Aorta (tissue), 5 donors: ENCODE data around the gene ZNF92. TPM values are rescaled to one million over a fixed set of nuclear protein-coding genes. Genes with fewer than 3 reads are reported as not detected.
A peak's percentile ranks its signal among the peaks of the same experiment; 100 is the strongest.
"Not testable (repeated sequence)": the region's sequence is repeated elsewhere in the genome, so short reads cannot be mapped to it uniquely, and the experiment has no call there.

Experiments
- ATAC-seq: fragments of 200-7000 bp; cut with Tn5 transposase; one replicate; pipeline ENCODE4 v1.9.1; 2022; ENCODE audit warnings: moderate library complexity; ENCODE audit not compliant: low FRiP score
- DNase-seq, 2 donors: peaks; one replicate each; pipeline ENCODE4 v3.0.0-alpha.2; 2020
- H3K27ac ChIP-seq, 2 donors: one replicate each; pipeline ENCODE4 v1.5.1; 2013; ENCODE audit warnings: low read length in 2 of 2, mild to moderate bottlenecking in 2 of 2, moderate library complexity in 2 of 2, control low read depth in 1 of 2, inconsistent platforms in 1 of 2, low read depth in 1 of 2
- H3K27me3 ChIP-seq, 2 donors: one replicate each; pipeline ENCODE4 v1.6.1; 2013; ENCODE audit warnings: control low read depth in 1 of 2, low read length in 1 of 2, mild to moderate bottlenecking in 1 of 2, moderate library complexity in 1 of 2; ENCODE audit not compliant: insufficient read depth in 2 of 2, control insufficient read depth in 1 of 2
- H3K36me3 ChIP-seq, 2 donors: one replicate each; pipeline ENCODE4 v1.6.1; 2013; ENCODE audit warnings: control low read depth in 1 of 2, low read length in 1 of 2, mild to moderate bottlenecking in 1 of 2; ENCODE audit not compliant: insufficient read depth in 2 of 2, control insufficient read depth in 1 of 2
- H3K4me1 ChIP-seq, 2 donors: one replicate each; pipeline ENCODE4 v1.6.1; 2013; ENCODE audit warnings: low read length in 2 of 2, control low read depth in 1 of 2, mild to moderate bottlenecking in 1 of 2, moderate library complexity in 1 of 2; ENCODE audit not compliant: insufficient read depth in 2 of 2, control insufficient read depth in 1 of 2
- H3K4me3 ChIP-seq, 2 donors: one replicate each; pipeline ENCODE4 v1.5.1; 2013; ENCODE audit warnings: low read length in 2 of 2, control low read depth in 1 of 2, mild to moderate bottlenecking in 1 of 2
- H3K9me3 ChIP-seq: one replicate; pipeline ENCODE4 v1.6.1; 2013; ENCODE audit warnings: mild to moderate bottlenecking, low read length; ENCODE audit not compliant: control insufficient read depth
- WGBS, 2 donors: extraction: QIAGEN DNeasy Blood & Tissue Kit; methylation state at CpG; one replicate each; pipeline ENCODE4 v1.1.7; 2013; 5-methylcytosine and 5-hydroxymethylcytosine counted together
- intact Hi-C, 2 donors: fragments of 100-400 bp; cut with DNase I; formaldehyde crosslinking; loops; one replicate each; pipeline versions ENCODE4 v1.14.2 to v1.15.0; 2022
- polyA plus RNA-seq, 2 donors: library from polyadenylated mRNA; stranded (reverse); fragments of 200-250 nt; gene quantifications; one replicate each; pipeline ENCODE4 v1.2.3, GENCODE V29; 2013
- total RNA-seq, 2 donors: library from RNA; stranded (reverse); fragmentation: NEBNext Ultra II Directional; extraction: Animal tissue kit (Norgen Biotek cat#: 25700); gene quantifications; one replicate each; pipeline ENCODE4 v1.2.1, GENCODE V29; 2021
- donor health status: healthy with polysubstance abuse.
- donor health status: Bipolar disorder and iron deficiency.
- donor health status: DM: no; HTN: no; CAD: no.
- donor health status: DM: no; HTN: no; CAD: no.
- donor health status: DM: yes; HTN: yes; CAD: no.

Gene ZNF92
- total and polyA plus RNA-seq, 4 donors = 1.5 to 9.1 (median 5.3) TPM

DNA sequence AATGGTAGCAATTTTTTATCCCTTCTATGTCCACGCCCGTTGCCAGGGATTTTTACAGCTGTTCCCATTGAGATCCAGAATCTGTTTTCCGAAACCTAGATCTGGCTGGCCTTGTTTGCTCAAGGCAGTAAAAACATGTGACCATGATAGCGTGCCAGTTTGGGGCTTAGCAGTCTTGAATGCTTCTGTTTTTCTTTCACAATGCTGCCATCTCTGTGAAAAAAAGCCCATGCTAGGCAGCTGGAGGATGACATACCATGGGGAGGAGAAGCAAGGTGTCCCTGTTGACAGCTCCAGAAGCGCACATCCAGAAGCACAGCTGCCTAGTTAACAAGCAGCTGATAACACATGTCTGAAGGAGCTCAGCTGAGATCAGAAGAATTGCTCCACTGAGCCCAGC lies 2.2 kb upstream of the ZNF92 start:
- H3K27me3 ChIP-seq = no peaks in the 10 kb centered on the region
- H3K9me3 ChIP-seq = no peaks in the 10 kb centered on the region
- ATAC-seq = no peak
- DNase-seq = no peak
- no peaks in the 10 kb centered on the region for H3K36me3 ChIP-seq
- intact Hi-C loops = loop anchor here in 1 of 2 donors (5.0 to 10.0 kb wide), 3 partner anchors 367 to 837 kb away; partner anchors contain the start of genes ERV3-1 and ZNF138
- 25 to 27% methylated on average over 5 of the region's 5 CpGs for WGBS, 2 donors
- no peak overlapping the region for H3K4me3 ChIP-seq
- peaks cover 0 to 2% of the 10 kb centered on the region in 2 donors for H3K4me1 ChIP-seq
- H3K27ac ChIP-seq = peak overlapping the region in 1 of 2 donors; percentile 7

DNA sequence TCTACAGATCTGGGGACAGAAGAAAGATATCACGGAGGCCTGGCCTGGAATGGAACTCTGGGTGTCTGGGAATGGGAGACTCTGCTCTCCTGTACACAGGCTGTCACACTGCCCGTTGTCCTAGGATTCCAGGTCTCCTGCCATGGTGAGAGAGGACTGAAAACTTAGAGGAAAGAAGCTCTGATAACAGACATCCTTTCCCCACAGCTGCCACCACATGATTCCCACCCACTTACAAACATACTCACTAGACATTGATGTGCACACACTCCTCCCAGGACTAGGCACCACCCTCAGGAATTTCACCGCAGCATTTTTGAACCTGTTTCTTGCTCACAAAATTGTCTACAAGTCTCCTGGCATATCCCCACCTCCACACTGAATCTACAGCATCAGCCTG lies 5.7 kb downstream of the ZNF92 start:
- H3K36me3 ChIP-seq = peaks cover 5 to 6% of the 10 kb centered on the region in 2 donors
- H3K27me3 ChIP-seq = no peaks in the 10 kb centered on the region
- intact Hi-C loops = loop anchor here in 1 of 2 donors (10.0 kb wide), 2 partner anchors 375 to 845 kb away; partner anchors contain the start of gene ERV3-1
- H3K27ac ChIP-seq = no peak overlapping the region
- ATAC-seq (no peak), DNase-seq (no peak)
- H3K4me3 ChIP-seq = no peak overlapping the region
- H3K9me3 ChIP-seq = no peaks in the 10 kb centered on the region
- H3K4me1 ChIP-seq = peaks cover 0 to 2% of the 10 kb centered on the region in 2 donors
- 58 to 62% methylated on average over 3 of the region's 3 CpGs for WGBS, 2 donors

DNA sequence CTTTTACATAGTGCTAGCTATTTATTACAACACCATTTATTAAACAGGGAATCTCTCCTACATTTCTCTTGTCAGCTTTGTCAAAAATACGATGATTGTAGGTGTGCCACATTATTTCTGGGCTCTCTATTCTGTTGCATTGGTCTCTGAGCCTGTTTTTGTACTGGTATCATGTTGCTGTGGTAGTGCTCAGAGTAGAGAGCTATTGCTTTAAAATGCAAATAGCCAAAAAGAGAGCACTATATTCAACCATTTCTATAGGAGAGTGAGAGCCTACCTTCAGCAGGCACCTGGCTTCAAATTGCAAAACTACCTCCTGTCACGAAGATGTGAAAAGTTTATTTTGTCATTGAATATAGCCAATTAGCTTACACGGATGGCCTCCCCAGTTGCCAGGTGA lies 8.1 kb downstream of the ZNF92 start:
- Histone ChIP-seq H3K27ac (no peak overlapping the region), H3K36me3 (peaks cover 5 to 6% of the 10 kb centered on the region in 2 donors), H3K4me1 (no peaks in the 10 kb centered on the region), H3K27me3 (no peaks in the 10 kb centered on the region), H3K9me3 (no peaks in the 10 kb centered on the region), H3K4me3 (no peak overlapping the region)
- ATAC-seq = no peak
- WGBS, 2 donors = 76 to 90% methylated on average over 3 of the region's 3 CpGs
- no peak for DNase-seq
- intact Hi-C loops = no loop called here

DNA sequence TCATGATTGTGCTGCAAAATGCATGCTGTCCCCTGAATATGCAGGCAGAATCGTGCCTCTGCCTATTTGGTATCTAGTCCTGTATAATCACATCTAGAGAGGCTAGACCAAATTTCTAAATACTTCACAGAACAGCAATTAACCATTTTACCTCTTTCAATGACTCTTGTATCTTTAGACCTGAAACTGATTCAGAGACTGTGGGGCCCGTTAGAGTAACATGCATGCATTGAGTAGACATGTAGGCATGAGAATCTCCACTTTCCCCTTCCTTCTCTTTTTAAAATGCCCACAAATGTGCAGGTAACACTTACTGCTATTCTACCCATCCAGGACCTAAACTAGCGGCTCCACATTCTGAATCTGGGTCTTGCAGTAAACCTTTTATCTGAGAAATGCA lies 8.8 kb downstream of the ZNF92 start:
- intact Hi-C loops = no loop called here
- H3K27me3 ChIP-seq = no peaks in the 10 kb centered on the region
- H3K9me3 ChIP-seq = no peaks in the 10 kb centered on the region

DNA sequence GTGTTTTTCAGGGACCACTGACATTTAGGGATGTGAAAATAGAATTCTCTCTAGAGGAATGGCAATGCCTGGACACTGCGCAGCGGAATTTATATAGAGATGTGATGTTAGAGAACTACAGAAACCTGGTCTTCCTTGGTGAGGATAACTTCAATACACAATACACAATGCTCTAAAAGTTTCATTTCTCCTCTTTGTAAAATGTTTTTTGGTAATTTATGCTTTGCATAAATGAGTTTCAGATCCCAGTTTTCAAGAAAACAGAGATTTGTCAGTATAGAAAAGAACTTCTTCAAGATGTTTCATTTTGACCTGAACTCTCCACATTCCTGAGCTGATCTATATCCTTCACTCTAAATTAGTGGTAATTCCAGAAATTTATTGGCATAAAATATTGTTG lies 14.2 kb downstream of the ZNF92 start:
- peaks cover 1% of the 10 kb centered on the region for H3K9me3 ChIP-seq
- ATAC-seq = no peak
- no peaks in the 10 kb centered on the region for H3K27me3 ChIP-seq
- 99 to 100% methylated on average over 2 of the region's 2 CpGs for WGBS, 2 donors
- no peak for DNase-seq
- H3K27ac ChIP-seq = no peak overlapping the region
- H3K36me3 ChIP-seq = peaks cover 3 to 6% of the 10 kb centered on the region in 2 donors
- no peak overlapping the region for H3K4me3 ChIP-seq
- intact Hi-C loops = no loop called here
- no peaks in the 10 kb centered on the region for H3K4me1 ChIP-seq

More for the DNA sequence above, 8.8 kb downstream of the ZNF92 start:
- Histone ChIP-seq H3K27ac (no peak overlapping the region), H3K36me3 (peaks cover 5 to 6% of the 10 kb centered on the region in 2 donors), H3K4me3 (no peak overlapping the region), H3K4me1 (no peaks in the 10 kb centered on the region)
- ATAC-seq = no peak
- DNase-seq = no peak
- 84 to 90% methylated on average over 3 of the region's 3 CpGs for WGBS, 2 donors

DNA sequence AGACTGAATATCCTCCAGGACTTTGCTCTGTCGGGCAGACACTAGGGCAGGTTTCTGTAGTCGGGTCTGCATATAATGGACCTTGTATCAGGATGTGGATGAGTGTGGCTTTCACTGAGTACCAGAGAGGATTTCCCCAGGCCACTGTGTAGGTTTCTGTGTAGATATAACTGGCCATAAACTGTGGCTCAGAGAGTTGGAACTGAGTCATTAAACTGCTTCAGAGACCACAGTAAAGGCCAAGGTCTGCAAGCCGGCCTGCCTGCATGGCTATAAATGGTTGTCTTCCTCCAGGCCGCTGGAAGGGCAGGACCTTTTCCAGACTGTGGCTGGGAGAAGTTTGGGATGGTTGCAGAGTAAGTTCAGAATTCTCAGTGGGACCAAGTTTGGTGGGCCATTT lies 16.9 kb downstream of the ZNF92 start:
- H3K4me1 ChIP-seq = no peaks in the 10 kb centered on the region
- H3K27ac ChIP-seq = no peak overlapping the region
- intact Hi-C loops = no loop called here
- no peak overlapping the region for H3K4me3 ChIP-seq
- no peak for ATAC-seq
- no peaks in the 10 kb centered on the region for H3K27me3 ChIP-seq
- no peak for DNase-seq
- H3K9me3 ChIP-seq = peaks cover 1% of the 10 kb centered on the region
- WGBS, 2 donors = 71 to 80% methylated on average over 4 of the region's 4 CpGs
- peaks cover 3 to 6% of the 10 kb centered on the region in 2 donors for H3K36me3 ChIP-seq

DNA sequence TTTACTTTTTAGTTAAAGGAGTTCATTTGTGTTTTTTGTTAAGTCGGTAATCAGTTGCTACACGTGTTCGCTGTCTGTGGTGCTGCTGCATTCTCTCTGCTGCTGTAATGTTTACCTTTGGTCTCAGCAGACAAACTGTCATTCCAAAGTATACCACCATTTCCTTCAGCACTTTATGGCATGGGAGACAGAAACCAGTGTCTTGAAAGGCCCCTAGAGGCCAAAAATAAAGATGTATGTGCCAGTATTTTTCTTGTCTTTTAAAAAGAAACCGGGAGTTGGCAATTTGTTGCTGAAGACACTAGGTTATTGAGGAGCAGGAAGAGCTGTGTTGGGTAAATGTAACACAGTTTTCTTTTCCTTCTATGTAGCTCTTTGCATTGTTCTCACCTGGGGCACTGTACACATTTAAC lies 24.1 kb downstream of the ZNF92 start:
- H3K4me1 ChIP-seq = no peaks in the 10 kb centered on the region
- intact Hi-C loops = no loop called here
- peaks cover 0 to 1% of the 10 kb centered on the region in 2 donors for H3K36me3 ChIP-seq
- WGBS, 2 donors = 14 to 25% methylated on average over 4 of the region's 4 CpGs
- no peaks in the 10 kb centered on the region for H3K27me3 ChIP-seq
- no peak for ATAC-seq
- no peak overlapping the region for H3K4me3 ChIP-seq
- no peak overlapping the region for H3K27ac ChIP-seq
- H3K9me3 ChIP-seq = peaks cover 2% of the 10 kb centered on the region
- no peak for DNase-seq

DNA sequence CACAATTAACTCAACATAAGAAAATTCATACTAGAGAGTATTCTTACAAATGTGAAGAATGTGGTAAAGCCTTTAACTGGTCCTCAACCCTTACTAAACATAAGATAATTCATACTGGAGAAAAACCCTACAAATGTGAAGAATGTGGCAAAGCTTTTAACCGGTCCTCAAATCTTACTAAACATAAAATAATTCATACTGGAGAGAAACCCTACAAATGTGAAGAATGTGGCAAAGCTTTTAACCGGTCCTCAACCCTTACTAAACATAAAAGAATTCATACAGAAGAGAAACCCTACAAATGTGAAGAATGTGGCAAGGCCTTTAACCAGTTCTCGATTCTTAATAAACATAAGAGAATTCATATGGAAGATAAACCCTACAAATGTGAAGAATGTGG lies 25.0 kb downstream of the ZNF92 start:
- H3K4me3 ChIP-seq, H3K27ac ChIP-seq, H3K36me3 ChIP-seq, H3K9me3 ChIP-seq, H3K27me3 ChIP-seq, intact Hi-C loops, ATAC-seq, DNase-seq, H3K4me1 ChIP-seq: not testable (repeated sequence)
- WGBS, 2 donors = 20 to 36% methylated on average over 3 of the region's 3 CpGs

DNA sequence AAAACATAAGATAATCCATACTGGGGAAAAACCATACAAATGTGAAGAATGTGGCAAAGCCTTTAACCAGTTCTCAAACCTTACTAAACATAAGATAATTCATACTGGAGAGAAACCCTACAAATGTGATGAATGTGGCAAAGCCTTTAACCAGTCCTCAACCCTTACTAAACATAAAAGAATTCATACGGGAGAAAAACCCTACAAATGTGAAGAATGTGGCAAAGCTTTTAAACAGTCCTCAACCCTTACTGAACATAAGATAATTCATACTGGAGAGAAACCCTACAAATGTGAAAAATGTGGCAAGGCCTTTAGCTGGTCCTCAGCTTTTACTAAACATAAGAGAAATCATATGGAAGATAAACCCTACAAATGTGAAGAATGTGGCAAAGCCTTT lies 25.4 kb downstream of the ZNF92 start:
- H3K4me1 ChIP-seq, H3K27ac ChIP-seq, H3K36me3 ChIP-seq, intact Hi-C loops, H3K9me3 ChIP-seq, ATAC-seq, H3K27me3 ChIP-seq, H3K4me3 ChIP-seq, DNase-seq: not testable (repeated sequence)
- 58 to 74% methylated on average over 1 of the region's 1 CpG for WGBS, 2 donors
